Activated CD8-positive, alpha-beta memory T cell treated with anti-CD3 and anti-CD28 coated beads, Interleukin-2, amount 50 U/mL, for 4 hours (primary cell): ENCODE measurements around the gene LPCAT3.

ENCODE experiments used
- DNase-seq: peaks from one replicate; pipeline ENCODE4 v3.0.0-alpha.2; 2020

Gene LPCAT3

DNA sequence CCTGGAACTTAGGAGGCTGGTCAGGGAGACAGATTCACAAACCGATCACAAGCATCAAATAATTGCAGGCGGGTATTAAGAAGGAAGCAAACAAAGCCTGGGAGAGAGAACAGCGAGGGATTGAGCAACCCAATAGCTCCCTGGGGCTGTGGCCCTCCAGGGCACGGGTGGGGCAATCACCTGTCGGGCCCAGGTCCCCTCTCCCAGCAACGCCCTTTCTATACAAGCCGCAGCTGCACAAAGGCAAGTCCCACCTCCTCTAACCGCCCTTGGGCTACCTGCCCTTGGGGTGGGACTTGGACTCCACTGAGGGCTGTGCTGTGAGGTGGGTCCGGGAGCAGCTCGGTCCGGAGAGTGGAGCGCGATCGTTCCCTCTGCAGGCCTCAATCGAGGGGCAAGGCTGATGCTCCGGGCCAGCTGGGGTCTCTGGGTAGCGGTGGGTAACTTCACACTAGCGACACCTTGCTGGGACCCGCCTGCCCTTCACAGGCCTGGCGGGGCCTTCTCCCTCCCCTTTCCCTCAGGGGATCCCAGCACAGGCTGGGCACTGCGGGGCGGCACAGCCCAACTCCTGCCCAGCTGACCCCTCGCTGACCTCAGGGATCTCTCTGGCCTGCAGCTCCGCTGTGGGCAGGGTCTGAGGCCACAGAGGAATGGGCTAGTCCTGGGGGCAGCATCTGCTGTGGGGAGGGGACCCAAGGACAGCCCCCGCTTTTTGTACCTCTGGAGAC is 55.8 kb downstream of the LPCAT3 start:
- DNase-seq: no peak

GRCh38 chr12:6961695-6962284 is 56.5 kb downstream of the LPCAT3 start:
- peak; percentile 49 for DNase-seq

GRCh38 chr12:6961278-6961694 is 57.0 kb downstream of the LPCAT3 start:
- peak; percentile 97 for DNase-seq

- no peak for DNase-seq
Observed at GRCh38 chr12:6960593-6961277, 57.5 kb downstream of the LPCAT3 start.

- no peak for DNase-seq
Observed at GRCh38 chr12:6959805-6960592, 58.3 kb downstream of the LPCAT3 start.

DNA sequence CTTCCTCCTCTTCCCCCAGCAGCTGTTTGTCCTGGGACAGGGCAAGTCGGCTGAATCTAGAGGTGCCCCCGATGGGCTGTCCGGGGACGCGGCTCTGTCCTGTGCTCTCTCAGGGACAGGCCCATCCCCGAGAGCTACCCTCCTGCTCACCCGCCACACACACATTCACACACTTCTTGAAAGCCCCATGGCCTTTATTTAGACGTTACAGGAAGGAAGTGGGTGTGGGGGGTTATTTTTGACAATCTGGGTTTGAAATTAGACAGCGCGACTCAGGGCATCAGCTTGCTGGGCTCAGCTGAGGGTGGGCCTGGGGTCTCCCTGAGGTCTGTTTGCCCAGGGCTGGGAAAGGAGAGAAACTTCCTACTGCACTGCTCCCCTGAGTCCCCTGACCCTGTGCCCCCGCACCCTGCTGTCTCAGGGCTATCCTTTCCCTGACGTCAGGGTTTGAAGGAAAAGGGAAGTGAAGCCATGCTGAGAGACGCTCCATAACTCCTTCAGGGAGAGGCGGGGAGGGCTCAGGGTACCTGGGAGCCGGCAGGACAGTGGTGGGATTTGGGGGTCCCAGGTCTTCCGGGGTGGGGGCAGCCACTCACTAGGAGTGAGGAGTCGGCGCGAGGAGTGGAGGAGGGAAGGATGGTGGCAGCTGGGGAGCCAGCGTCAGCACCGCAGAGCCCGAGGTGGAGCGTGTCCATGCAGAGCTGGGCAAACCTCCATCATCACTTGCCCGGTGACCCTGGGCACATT is 59.0 kb downstream of the LPCAT3 start:
- DNase-seq: peak; percentile 73

DNA sequence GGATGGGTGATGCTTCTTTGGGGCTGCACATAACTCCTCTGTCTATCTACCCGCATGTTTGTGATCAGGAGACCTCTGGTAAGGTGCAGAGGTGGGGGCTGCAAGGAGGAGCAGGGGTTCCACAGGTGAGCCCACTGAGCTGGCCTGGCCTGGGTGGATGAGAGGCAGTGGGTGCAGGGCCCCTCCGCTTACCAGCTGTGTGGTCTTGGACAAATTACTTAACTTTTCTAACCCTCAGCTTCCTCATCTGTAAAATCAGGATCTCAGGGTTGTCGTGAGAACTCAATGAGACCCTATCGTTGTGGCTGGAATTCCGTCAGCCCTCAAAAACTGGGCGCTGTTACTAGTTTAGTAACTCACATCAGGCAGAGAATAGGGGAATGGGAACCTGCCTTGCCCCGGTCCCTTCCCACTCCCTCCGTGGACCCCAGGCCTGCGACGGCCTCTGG is 59.6 kb downstream of the LPCAT3 start:
- DNase-seq: no peak

- DNase-seq: peak; percentile 42
Observed at GRCh38 chr12:6957741-6958608, 60.3 kb downstream of the LPCAT3 start.

DNA sequence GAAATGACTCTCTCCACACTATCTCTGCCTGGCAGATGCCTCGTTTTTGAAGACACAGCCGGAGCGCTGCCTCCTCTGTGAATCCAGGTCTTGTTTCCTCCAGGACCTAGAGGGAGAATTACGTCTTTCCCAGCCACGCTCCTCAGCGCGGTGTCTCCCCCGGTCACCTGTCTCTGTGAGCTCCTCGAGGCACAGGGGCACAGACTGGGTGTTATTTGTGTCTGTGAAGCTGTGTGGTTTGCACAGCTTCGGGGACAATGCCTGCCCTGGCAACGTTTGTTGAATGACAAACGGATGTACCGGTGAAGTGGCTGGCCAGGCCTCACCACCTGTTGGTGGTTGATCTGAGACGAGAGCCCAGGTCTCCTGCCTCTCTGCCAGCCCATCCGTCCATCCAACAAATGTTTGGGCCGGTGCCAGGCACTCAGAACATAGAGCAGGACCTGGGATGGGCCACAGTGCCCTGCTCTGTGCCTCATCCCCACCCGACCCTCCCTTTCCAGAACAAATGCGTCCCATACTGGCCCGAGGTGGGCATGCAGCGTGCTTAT is 61.0 kb downstream of the LPCAT3 start:
- no peak for DNase-seq

DNA sequence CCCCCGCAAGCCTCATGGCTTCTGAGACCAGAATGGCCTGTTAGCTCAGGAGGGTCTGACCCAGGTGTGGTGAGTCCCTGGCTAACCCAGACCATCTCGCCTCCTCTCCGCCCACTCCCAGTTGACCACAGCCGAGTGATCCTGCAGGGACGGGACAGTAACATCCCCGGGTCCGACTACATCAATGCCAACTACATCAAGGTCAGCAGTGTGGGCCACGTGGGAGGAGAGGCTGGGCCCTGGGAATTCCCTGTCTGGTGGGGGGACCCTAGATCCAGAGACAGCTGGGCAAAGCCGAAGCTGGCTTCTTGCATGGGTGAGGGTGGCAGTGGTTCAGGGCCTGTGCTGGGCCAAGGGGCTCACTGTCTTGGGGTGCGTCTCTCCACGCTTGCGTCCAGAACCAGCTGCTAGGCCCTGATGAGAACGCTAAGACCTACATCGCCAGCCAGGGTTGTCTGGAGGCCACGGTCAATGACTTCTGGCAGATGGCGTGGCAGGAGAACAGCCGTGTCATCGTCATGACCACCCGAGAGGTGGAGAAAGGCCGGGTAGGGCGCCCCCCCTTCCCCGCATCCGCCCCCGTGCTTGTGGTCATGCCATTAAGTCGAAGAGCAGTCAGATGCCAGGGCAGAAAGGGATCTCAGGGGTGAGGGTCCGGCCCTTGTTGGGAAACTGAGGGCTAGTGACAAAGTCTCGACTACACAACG is 62.1 kb downstream of the LPCAT3 start:
- peak; percentile 58 for DNase-seq

DNA sequence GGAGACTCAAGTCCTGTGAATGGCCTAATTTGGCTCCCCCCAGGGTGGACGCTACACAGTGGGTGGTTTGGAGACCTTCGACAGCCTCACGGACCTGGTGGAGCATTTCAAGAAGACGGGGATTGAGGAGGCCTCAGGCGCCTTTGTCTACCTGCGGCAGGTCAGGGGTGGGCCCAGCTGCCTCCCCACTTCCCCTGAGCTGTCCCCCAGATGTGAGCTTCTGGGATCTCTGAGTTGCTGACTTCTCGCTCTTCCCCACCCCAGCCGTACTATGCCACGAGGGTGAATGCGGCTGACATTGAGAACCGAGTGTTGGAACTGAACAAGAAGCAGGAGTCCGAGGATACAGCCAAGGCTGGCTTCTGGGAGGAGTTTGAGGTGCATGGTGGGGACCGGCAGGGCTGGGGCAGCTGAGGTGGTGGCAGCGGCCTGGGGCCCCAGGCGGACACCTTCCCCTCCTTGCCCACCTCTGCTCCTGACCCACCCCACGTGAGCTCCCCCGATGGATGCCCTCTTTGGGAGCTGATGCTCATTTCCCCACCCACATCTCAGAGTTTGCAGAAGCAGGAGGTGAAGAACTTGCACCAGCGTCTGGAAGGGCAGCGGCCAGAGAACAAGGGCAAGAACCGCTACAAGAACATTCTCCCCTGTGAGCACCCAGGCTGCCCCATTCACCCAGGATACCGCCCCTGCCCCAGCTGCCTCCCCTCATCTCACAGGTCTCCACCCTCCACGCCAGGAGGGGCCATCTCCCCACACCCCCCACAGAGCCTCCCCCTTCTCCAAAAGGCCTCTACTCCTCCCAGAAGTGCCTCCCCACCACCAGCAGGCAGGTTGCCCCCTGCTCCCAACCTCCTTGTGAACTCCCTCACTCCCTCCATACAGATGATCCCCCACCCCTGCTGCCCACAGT is 62.9 kb downstream of the LPCAT3 start:
- no peak for DNase-seq

DNA sequence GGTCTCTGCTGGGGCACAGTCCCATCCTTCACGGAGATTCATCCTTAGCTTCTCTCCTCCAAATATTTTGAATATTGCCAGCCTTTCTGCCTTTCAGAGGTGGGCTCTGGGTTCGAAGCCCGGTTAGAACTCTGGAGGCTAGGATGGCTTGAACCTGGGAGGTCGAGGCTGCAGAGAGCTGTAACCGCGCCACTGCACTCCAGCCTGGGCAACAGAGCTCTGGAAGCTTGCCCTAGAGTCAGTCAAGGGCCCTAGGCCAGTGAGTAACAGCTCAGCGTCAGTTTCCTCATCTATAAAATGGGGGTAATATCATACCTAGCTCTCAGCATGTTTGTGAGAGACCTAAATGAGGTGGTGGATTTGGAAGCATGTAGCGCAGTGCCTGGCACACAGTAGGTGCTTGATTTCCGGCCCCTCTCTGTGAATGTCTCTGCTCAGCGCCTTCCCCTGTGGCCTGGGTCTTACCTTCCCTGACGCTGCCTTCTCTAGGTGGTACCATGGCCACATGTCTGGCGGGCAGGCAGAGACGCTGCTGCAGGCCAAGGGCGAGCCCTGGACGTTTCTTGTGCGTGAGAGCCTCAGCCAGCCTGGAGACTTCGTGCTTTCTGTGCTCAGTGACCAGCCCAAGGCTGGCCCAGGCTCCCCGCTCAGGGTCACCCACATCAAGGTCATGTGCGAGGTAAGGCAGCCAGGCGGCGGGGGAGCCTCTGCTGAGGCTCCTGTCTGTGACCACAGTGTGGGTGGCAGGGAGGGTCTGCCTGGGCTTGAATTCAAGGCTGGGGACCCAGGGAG is 63.8 kb downstream of the LPCAT3 start:
- DNase-seq: no peak

DNA sequence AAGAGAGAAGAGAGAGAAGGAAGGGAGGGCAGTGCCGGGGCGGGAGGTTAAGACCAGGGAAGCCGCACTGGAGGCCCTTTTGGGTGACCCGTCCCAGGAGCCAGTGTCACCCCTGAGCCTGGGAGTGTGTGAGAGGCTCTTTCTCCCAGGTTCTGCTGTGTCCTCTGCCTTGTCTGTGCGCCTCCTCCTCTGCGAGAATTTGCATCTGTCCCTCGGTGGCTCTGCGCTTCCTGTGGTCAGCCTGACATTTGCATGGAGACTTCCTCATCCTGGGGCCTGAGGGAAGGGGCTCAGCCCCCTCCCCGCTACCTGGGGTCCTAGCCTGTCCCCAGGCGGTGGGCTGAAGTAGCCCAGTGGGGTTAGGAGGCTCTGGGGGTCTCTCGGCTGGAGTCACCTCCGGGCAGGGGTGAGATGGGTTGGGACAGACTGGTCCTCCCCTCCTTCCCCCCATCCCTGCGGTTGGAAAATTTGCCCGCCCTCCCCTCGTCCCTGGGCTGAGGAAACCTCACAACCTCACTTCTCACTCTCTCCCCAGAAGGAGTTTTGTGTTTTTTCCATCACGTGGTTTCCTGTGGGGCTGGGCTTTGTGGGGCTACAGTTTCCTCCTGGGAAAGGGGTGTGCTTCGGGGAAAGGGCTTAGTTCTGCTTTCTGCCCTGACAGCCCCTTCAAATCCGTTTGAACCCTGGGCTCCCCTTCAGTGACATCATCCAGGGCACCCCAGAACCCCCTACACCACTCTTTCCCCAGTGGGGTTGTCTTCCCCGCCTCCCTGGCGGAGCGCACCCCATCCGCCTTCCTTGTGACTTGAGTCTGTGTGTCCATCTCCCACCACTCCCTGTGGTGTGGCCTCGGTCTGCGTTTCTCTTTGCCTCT is 64.6 kb downstream of the LPCAT3 start:
- DNase-seq: peak; percentile 78

GRCh38 chr12:6952863-6953441 is 65.3 kb downstream of the LPCAT3 start:
- no peak for DNase-seq

DNA sequence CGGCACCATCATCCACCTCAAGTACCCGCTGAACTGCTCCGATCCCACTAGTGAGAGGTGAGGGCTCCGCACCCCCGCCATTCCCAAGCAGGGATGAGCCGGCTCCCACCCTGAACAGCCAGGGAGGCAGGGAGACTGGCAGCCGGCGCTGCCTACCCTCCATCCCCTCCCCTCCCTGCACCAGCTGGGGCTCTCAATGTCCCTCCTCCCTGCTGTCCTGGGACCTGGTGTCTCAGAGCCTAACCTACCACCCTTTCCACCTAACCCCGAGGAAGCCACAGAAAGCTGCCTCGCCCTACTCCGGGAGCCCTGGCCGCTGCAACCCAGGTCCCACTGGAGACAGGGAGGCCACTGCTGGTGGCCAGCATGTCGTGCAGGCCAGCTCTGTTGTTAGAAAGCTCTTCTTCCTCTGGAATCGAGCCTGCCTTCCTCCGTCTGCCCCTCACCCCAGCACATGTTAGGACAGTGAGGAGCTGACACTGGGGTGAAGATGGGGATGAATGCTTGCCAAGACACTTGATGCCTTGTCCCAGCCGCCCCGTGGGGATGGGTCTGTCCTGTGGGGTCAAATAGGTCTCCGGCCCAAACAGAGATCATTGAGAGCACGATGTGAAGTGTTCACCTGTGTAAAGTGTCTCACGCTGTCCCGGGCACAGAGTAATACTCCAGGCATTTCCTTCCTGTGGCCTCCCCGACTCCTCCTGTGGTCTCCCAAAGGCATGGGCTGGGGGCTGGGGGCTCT is 66.0 kb downstream of the LPCAT3 start:
- no peak for DNase-seq

GRCh38 chr12:6951551-6952120 is 66.6 kb downstream of the LPCAT3 start:
- DNase-seq: no peak
